ENCODE measurements around the gene USP25.

The USP25 gene

GRCh38 chr21:15860541-15860940, 130.8 kb downstream of the USP25 start:
- peaks cover 3% of the 10 kb centered on the region for H3K36me3 ChIP-seq (replicated peaks; ENCODE audit: low read depth, low read length)
- H3K9me3 ChIP-seq (ENCODE audit: insufficient read depth, low read length) = no peaks in the 10 kb centered on the region
- H3K9ac ChIP-seq (ENCODE audit: low read length) = no peak overlapping the region
- H3K79me2 ChIP-seq (ENCODE audit: low read length) = no peaks in the 10 kb centered on the region
- no peak overlapping the region for H2AFZ ChIP-seq (ENCODE audit: low read depth, low read length)
- no peaks in the 10 kb centered on the region for H4K20me1 ChIP-seq (ENCODE audit: insufficient read depth, low read length)
- no peak overlapping the region for H3K4me2 ChIP-seq (ENCODE audit: low read length)
- no peaks in the 10 kb centered on the region for H3K27me3 ChIP-seq (ENCODE audit: low read depth, low read length)
- H3K27ac ChIP-seq (ENCODE audit: low read length) = no peak overlapping the region
- TF ChIP-seq EZH2phosphoT487 (IDR thresholded peaks at IDR 0.05; ENCODE audit: low read depth) (no peak), CTCF (IDR thresholded peaks at IDR 0.05; ENCODE audit: low read depth, low read length) (no peak)
- peaks cover 4% of the 10 kb centered on the region for H3K4me1 ChIP-seq (ENCODE audit: low read length)
- H3K4me3 ChIP-seq (ENCODE audit: low read length) = no peak overlapping the region

DNA sequence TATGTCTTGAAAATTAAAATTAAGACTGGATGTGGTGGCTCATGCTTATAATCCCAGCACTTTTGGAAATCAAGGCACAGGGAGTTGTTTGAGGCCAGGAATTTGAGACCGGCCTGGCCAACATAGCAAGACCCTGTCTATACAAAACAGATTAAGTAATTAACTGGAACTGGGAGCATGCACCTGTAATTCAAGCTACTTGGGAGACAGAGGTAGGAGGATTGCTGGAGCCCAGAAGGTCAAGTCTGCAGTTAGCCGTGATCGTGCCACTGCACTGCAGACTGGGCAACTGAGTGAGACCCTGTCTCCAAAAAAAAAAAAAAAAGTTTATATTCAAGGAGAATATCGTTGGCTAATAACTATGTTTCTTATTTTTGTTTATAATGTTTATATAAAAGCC, 139.2 kb downstream of the USP25 start:
- Histone ChIP-seq H3K4me3 (ENCODE audit: low read length) (no peak overlapping the region), H3K4me1 (ENCODE audit: low read length) (no peaks in the 10 kb centered on the region), H3K79me2 (ENCODE audit: low read length) (no peaks in the 10 kb centered on the region), H3K9ac (ENCODE audit: low read length) (no peak overlapping the region), H3K27ac (ENCODE audit: low read length) (no peak overlapping the region), H3K4me2 (ENCODE audit: low read length) (no peak overlapping the region), H3K36me3 (replicated peaks; ENCODE audit: low read depth, low read length) (peaks cover 4% of the 10 kb centered on the region), H2AFZ (ENCODE audit: low read depth, low read length) (no peak overlapping the region), H3K9me3 (ENCODE audit: insufficient read depth, low read length) (no peaks in the 10 kb centered on the region), H4K20me1 (ENCODE audit: insufficient read depth, low read length) (no peaks in the 10 kb centered on the region), H3K27me3 (ENCODE audit: low read depth, low read length) (no peaks in the 10 kb centered on the region)
- no peak for TF ChIP-seq EZH2phosphoT487 (IDR thresholded peaks at IDR 0.05; ENCODE audit: low read depth)
- TF ChIP-seq CTCF (IDR thresholded peaks at IDR 0.05; ENCODE audit: low read depth, low read length) = no peak

- H3K4me3 ChIP-seq (ENCODE audit: low read length) = no peak overlapping the region
Observed at GRCh38 chr21:15870819-15871218, 141.0 kb downstream of the USP25 start.

DNA sequence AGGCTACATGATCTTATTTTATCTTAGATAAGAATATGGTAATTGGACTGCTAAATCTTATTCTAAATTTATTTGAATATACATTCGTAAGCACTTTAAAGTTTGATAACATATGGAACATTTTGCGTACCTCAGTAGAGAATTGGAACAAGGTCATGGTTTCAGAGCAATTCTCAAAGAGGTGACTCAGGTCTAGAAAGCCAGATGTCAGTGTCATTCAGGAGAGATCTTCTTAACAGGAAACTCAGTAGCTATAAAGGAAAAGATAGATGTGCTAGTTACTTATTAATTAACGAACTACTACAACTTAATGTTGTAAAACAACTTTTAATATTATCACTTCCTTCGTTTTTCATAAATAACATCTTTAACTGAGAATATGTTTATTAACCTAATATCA, 142.5 kb downstream of the USP25 start:
- Histone ChIP-seq H3K9me3 (ENCODE audit: insufficient read depth, low read length) (no peaks in the 10 kb centered on the region), H4K20me1 (ENCODE audit: insufficient read depth, low read length) (no peaks in the 10 kb centered on the region), H3K9ac (ENCODE audit: low read length) (no peak overlapping the region), H3K79me2 (ENCODE audit: low read length) (no peaks in the 10 kb centered on the region), H2AFZ (ENCODE audit: low read depth, low read length) (no peak overlapping the region), H3K4me2 (ENCODE audit: low read length) (no peak overlapping the region), H3K27ac (ENCODE audit: low read length) (no peak overlapping the region), H3K4me3 (ENCODE audit: low read length) (no peak overlapping the region), H3K36me3 (replicated peaks; ENCODE audit: low read depth, low read length) (peaks cover 16% of the 10 kb centered on the region), H3K27me3 (ENCODE audit: low read depth, low read length) (no peaks in the 10 kb centered on the region), H3K4me1 (ENCODE audit: low read length) (no peaks in the 10 kb centered on the region)
- TF ChIP-seq CTCF (IDR thresholded peaks at IDR 0.05; ENCODE audit: low read depth, low read length) = no peak
- no peak for TF ChIP-seq EZH2phosphoT487 (IDR thresholded peaks at IDR 0.05; ENCODE audit: low read depth)

More at GRCh38 chr21:15870819-15871218, 141.0 kb downstream of the USP25 start:
- Histone ChIP-seq H3K9me3 (ENCODE audit: insufficient read depth, low read length) (no peaks in the 10 kb centered on the region), H2AFZ (ENCODE audit: low read depth, low read length) (no peak overlapping the region), H3K79me2 (ENCODE audit: low read length) (no peaks in the 10 kb centered on the region), H3K9ac (ENCODE audit: low read length) (no peak overlapping the region), H3K27me3 (ENCODE audit: low read depth, low read length) (no peaks in the 10 kb centered on the region), H4K20me1 (ENCODE audit: insufficient read depth, low read length) (no peaks in the 10 kb centered on the region), H3K27ac (ENCODE audit: low read length) (no peak overlapping the region), H3K4me1 (ENCODE audit: low read length) (no peaks in the 10 kb centered on the region), H3K4me2 (ENCODE audit: low read length) (no peak overlapping the region), H3K36me3 (replicated peaks; ENCODE audit: low read depth, low read length) (peaks cover 16% of the 10 kb centered on the region)
- no peak for TF ChIP-seq EZH2phosphoT487 (IDR thresholded peaks at IDR 0.05; ENCODE audit: low read depth)
- no peak for TF ChIP-seq CTCF (IDR thresholded peaks at IDR 0.05; ENCODE audit: low read depth, low read length)

Data from OCI-LY3 (cell line).